SK-N-MC (cell line): ENCODE data around the gene TTL.
"Not testable (repeated sequence)": the region's sequence is repeated elsewhere in the genome, so short reads cannot be mapped to it uniquely, and the experiment has no call there.

ENCODE experiments used
- EZH2 ChIP-seq: fragments of 200-600 bp; sonication (generic); IDR thresholded peaks from one replicate; pipeline ENCODE4 v1.6.1; 2017; ENCODE audit warnings: antibody characterized with exemption
- POLR2AphosphoS5 ChIP-seq: IDR thresholded peaks from 2 replicates; pipeline ENCODE4 v1.6.1; 2012; ENCODE audit warnings: mild to moderate bottlenecking, low read depth, low read length, borderline replicate concordance

- not testable (repeated sequence) for TF ChIP-seq POLR2AphosphoS5, EZH2
These were observed 54.7 kb downstream of the TTL start for GRCh38 chr2:112536665-112537064.
